SU-DHL-6 (cell line): Measurements from ENCODE around the gene CMTM8.

Experiments used
- EZH2phosphoT487 ChIP-seq: fragments of 200-600 bp; sonication (generic), shearing (Covaris generic); conservative IDR thresholded peaks from 2 replicates; pipeline ENCODE4 v1.6.1; 2018; ENCODE audit warnings: mild to moderate bottlenecking, antibody characterized with exemption, low read length, moderate library complexity, mixed read lengths
- TF ChIP-seq, protein P1 (sequence below): fragments of 200-600 bp; sonication (generic); IDR thresholded peaks from one replicate; pipeline ENCODE4 v1.5.1; 2017; ENCODE audit warnings: antibody characterized with exemption, mild to moderate bottlenecking, low read length, moderate library complexity; ENCODE audit not compliant: insufficient read depth, poor library complexity, severe bottlenecking

DNA sequence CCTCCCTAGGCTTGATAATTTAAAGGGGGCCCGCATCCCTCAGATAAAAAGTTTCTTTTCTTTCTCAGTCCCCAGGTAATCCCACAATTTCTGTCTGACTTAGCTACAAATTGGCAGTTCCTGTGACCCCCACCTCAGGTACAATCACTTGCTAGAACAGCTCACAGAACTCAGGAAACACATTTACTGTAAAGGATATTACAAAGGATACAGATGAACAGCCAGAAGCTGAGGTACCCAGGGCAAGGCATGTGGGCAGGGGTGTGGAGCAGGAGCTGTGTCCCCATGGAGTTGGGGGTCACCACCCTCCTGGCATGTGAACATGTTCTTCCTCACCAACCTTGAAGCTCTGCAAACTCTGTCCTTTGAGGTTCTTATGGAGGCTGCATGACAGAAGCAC lies 73.8 kb downstream of the CMTM8 start:
- TF ChIP-seq, protein P1, sequence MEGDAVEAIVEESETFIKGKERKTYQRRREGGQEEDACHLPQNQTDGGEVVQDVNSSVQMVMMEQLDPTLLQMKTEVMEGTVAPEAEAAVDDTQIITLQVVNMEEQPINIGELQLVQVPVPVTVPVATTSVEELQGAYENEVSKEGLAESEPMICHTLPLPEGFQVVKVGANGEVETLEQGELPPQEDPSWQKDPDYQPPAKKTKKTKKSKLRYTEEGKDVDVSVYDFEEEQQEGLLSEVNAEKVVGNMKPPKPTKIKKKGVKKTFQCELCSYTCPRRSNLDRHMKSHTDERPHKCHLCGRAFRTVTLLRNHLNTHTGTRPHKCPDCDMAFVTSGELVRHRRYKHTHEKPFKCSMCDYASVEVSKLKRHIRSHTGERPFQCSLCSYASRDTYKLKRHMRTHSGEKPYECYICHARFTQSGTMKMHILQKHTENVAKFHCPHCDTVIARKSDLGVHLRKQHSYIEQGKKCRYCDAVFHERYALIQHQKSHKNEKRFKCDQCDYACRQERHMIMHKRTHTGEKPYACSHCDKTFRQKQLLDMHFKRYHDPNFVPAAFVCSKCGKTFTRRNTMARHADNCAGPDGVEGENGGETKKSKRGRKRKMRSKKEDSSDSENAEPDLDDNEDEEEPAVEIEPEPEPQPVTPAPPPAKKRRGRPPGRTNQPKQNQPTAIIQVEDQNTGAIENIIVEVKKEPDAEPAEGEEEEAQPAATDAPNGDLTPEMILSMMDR: no peak
- TF ChIP-seq EZH2phosphoT487: no peak
